Type B pancreatic cell (in vitro differentiated cells): ENCODE results near the gene DPYSL3. TPM values are rescaled to one million over a fixed set of nuclear protein-coding genes. Genes with fewer than 3 reads are reported as not detected.

Experiments
- DNase-seq: peaks from one replicate; pipeline ENCODE4 v3.0.0; 2021; ENCODE audit warnings: mixed read lengths; ENCODE audit not compliant: unreplicated experiment; ENCODE audit errors: extremely low spot score
- H3K27ac Mint-ChIP-seq: 2 replicates; pipeline ENCODE4 v1.8.0; 2021; ENCODE audit warnings: mild to moderate bottlenecking, mixed read lengths
- H3K27me3 Mint-ChIP-seq: 2 replicates; pipeline ENCODE4 v1.8.0; 2021; ENCODE audit warnings: mixed read lengths
- H3K36me3 Mint-ChIP-seq: 2 replicates; pipeline ENCODE4 v1.8.0; 2021; ENCODE audit warnings: mixed read lengths
- H3K4me1 Mint-ChIP-seq: one replicate; pipeline ENCODE4 v1.8.0; 2021; ENCODE audit warnings: mixed read lengths; ENCODE audit not compliant: unreplicated experiment
- H3K4me3 Mint-ChIP-seq: 2 replicates; pipeline ENCODE4 v1.8.0; 2021; ENCODE audit warnings: mild to moderate bottlenecking, mixed read lengths
- H3K9me3 Mint-ChIP-seq: 2 replicates; pipeline ENCODE4 v1.8.0; 2021; ENCODE audit warnings: mixed read lengths
- CTCF ChIP-seq: fragments of 200-600 bp; sonication (generic); conservative IDR thresholded peaks from 2 replicates; pipeline ENCODE4 v1.5.0; 2021; ENCODE audit warnings: antibody characterized with exemption, mild to moderate bottlenecking
- total RNA-seq: library from RNA; stranded (reverse); gene quantifications from 2 replicates; pipeline ENCODE4 v1.2.1, GENCODE V29; 2021; ENCODE audit warnings: low replicate concordance

Gene DPYSL3
- total RNA-seq, 1 donor from 2014 or later, result 36.0 TPM

- Mint-ChIP-seq H3K4me1 (peaks cover 23% of the 10 kb centered on the region), H3K4me3 (peak overlapping the region; percentile 87), H3K36me3 (no peaks in the 10 kb centered on the region), H3K27me3 (peaks cover 69% of the 10 kb centered on the region), H3K27ac (no peak overlapping the region), H3K9me3 (no peaks in the 10 kb centered on the region)
- DNase-seq, result no peak
- TF ChIP-seq CTCF, result no peak
Observed at GRCh38 chr5:147510885-147511284, 1.0 kb upstream of the DPYSL3 start.

- peak; percentile 73 for DNase-seq
- H3K27ac Mint-ChIP-seq, result peak overlapping the region; percentile 72
- peaks cover 23% of the 10 kb centered on the region for H3K4me1 Mint-ChIP-seq
- no peaks in the 10 kb centered on the region for H3K36me3 Mint-ChIP-seq
- H3K27me3 Mint-ChIP-seq, result peaks cover 61% of the 10 kb centered on the region
- H3K9me3 Mint-ChIP-seq, result no peaks in the 10 kb centered on the region
- TF ChIP-seq CTCF, result no peak
- H3K4me3 Mint-ChIP-seq, result peak overlapping the region; percentile 92
Observed at GRCh38 chr5:147509041-147509709, 693 bp downstream of the DPYSL3 start.

DNA sequence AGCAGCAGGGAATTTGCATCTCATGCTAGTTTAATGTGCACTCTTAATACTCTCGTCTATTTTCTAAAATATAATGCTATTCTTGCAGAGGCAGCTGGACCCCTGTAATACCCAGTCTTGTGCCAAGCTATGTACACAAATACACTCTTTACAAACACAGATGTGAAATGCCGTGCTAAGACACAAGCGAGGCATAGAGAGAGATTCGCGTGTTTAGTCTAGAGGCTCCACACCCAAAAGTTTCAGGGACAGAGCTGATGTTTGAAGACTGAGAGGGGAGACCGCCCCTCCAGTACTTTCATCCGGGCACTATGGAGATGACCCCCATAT is 1.2 kb downstream of the DPYSL3 start:
- Mint-ChIP-seq H3K4me1 (peaks cover 27% of the 10 kb centered on the region), H3K27ac (peak overlapping the region; percentile 72), H3K4me3 (peak overlapping the region; percentile 92), H3K27me3 (peaks cover 61% of the 10 kb centered on the region), H3K36me3 (no peaks in the 10 kb centered on the region), H3K9me3 (no peaks in the 10 kb centered on the region)
- DNase-seq, result no peak
- TF ChIP-seq CTCF, result no peak

- H3K27me3 Mint-ChIP-seq, result peaks cover 54% of the 10 kb centered on the region
Observed at GRCh38 chr5:147507480-147508126, 2.3 kb downstream of the DPYSL3 start.

DNA sequence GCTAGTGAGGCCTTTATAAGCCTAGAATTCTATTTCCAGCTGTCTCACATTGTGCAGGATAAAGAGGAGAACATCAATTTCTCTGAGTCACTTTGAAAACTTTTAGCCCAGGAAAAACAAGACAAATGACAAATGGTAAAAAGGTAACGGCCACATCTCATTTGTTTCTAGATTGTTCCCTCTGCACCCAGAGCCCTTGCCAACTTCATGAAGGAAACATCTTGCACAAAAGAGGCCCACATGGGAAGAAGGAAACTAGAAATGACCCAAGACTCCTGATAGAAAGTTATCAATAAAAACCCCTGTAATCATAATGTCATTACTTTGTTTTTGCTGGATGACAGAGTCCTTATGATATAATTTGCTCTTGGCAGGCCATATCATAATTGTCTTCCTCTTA is 5.3 kb downstream of the DPYSL3 start:
- no peak overlapping the region for H3K27ac Mint-ChIP-seq
- no peaks in the 10 kb centered on the region for H3K9me3 Mint-ChIP-seq
- H3K27me3 Mint-ChIP-seq, result peaks cover 31% of the 10 kb centered on the region
- H3K4me3 Mint-ChIP-seq, result no peak overlapping the region
- H3K4me1 Mint-ChIP-seq, result peaks cover 18% of the 10 kb centered on the region
- peaks cover 4% of the 10 kb centered on the region for H3K36me3 Mint-ChIP-seq
- TF ChIP-seq CTCF, result no peak
- no peak for DNase-seq

More at GRCh38 chr5:147507480-147508126, 2.3 kb downstream of the DPYSL3 start:
- Mint-ChIP-seq H3K9me3 (no peaks in the 10 kb centered on the region), H3K4me3 (peak overlapping the region; percentile 92), H3K36me3 (no peaks in the 10 kb centered on the region), H3K4me1 (peaks cover 27% of the 10 kb centered on the region), H3K27ac (no peak overlapping the region)
- no peak for TF ChIP-seq CTCF
- no peak for DNase-seq
